GM23248 (cell line): ENCODE results near the gene MYO5A.

Source experiments
- EZH2 ChIP-seq: fragments of 200-600 bp; sonication (generic); IDR thresholded peaks from 2 replicates; pipeline ENCODE4 v1.6.1; 2018; ENCODE audit warnings: antibody characterized with exemption, mild to moderate bottlenecking; ENCODE audit not compliant: insufficient read depth, poor library complexity, severe bottlenecking
- EZH2phosphoT487 ChIP-seq: fragments of 200-600 bp; sonication (generic); IDR thresholded peaks from 2 replicates; pipeline ENCODE4 v1.6.1; 2018; ENCODE audit warnings: antibody characterized with exemption, moderate library complexity, mild to moderate bottlenecking, low read depth; ENCODE audit not compliant: insufficient read depth

GRCh38 chr15:52428297-52428696, 100.4 kb downstream of the MYO5A start:
- TF ChIP-seq EZH2 (no peak), EZH2phosphoT487 (no peak)
